Panc1 (cell line): ENCODE measurements around the gene CUL5. TPM values are rescaled to one million over a fixed set of nuclear protein-coding genes. Genes with fewer than 3 reads are reported as not detected.

Source experiments
- ATAC-seq: fragments of 200-7000 bp; cut with Tn5 transposase; 2 replicates; pipeline ENCODE4 v1.9.1; 2020; ENCODE audit warnings: mild to moderate bottlenecking, moderate library complexity
- BruUV-seq: library from RNA; stranded (reverse); fragments of 400-500 nt; replicated peaks from 2 replicates; lab custom pipeline; 2021; lab: Mats Ljungman, UMichigan
- CTCF ChIA-PET: fragments of 300-600 bp; sonication (Branson Sonifier 250); formaldehyde crosslinking; loops from one replicate; lab custom pipeline; 2022; ENCODE audit warnings: antibody characterized with exemption; lab: Charles Lee
- POLR2A ChIA-PET: fragments of 300-600 bp; sonication (Branson Sonifier 250); formaldehyde crosslinking; loops from one replicate; lab custom pipeline; 2022; ENCODE audit warnings: antibody characterized with exemption; lab: Charles Lee
- DNase-seq: peaks from one replicate; pipeline ENCODE4 v3.0.0-alpha.2; 2010; ENCODE audit warnings: low read depth, low spot score
- H3K27ac ChIP-seq: 2 replicates; pipeline ENCODE4 v1.5.1; 2011; ENCODE audit warnings: mild to moderate bottlenecking, low read length, inconsistent platforms
- H3K27me3 ChIP-seq: fragments of 200-500 bp; sonication (Bioruptor generic); 2 replicates; pipeline ENCODE4 v1.6.0; 2014; ENCODE audit warnings: low read length, inconsistent platforms; ENCODE audit not compliant: control insufficient read depth, insufficient read depth
- H3K36me3 ChIP-seq: fragments of 200-500 bp; sonication (Bioruptor generic); 2 replicates; pipeline ENCODE4 v1.5.1; 2014; ENCODE audit warnings: inconsistent platforms, mild to moderate bottlenecking, low read length, moderate library complexity; ENCODE audit not compliant: control insufficient read depth, insufficient read depth
- H3K4me1 ChIP-seq: 2 replicates; pipeline ENCODE4 v1.5.1; 2011; ENCODE audit warnings: inconsistent platforms, mild to moderate bottlenecking, low read length, moderate library complexity; ENCODE audit not compliant: control insufficient read depth, insufficient read depth
- H3K4me3 ChIP-seq, 2 experiments: 2 replicates each; pipeline ENCODE4 v1.5.1; 2011 to 2012; ENCODE audit warnings: low read depth in 2 of 2, low read length in 2 of 2, mild to moderate bottlenecking in 2 of 2, inconsistent platforms in 1 of 2, moderate library complexity in 1 of 2
- H3K9me3 ChIP-seq: fragments of 200-500 bp; sonication (Bioruptor generic); 2 replicates; pipeline ENCODE4 v1.5.1; 2014; ENCODE audit warnings: low read depth, mild to moderate bottlenecking, inconsistent platforms, low read length, moderate library complexity; ENCODE audit not compliant: control insufficient read depth, insufficient read depth
- CTCF ChIP-seq: fragments of 450-650 bp; IDR thresholded peaks from 2 replicates; pipeline ENCODE4 v1.5.1; 2017; ENCODE audit warnings: mild to moderate bottlenecking
- POLR2AphosphoS5 ChIP-seq: IDR thresholded peaks from 2 replicates; pipeline ENCODE4 v1.6.1; 2012; ENCODE audit warnings: mild to moderate bottlenecking, low read depth, low read length, moderate library complexity
- REST ChIP-seq, 2 experiments: IDR thresholded peaks; 2 replicates each; pipeline ENCODE4 v1.6.1; 2011 to 2012; ENCODE audit warnings: low read depth in 2 of 2, control low read depth in 1 of 2, low read length in 1 of 2, mild to moderate bottlenecking in 1 of 2, moderate library complexity in 1 of 2; ENCODE audit not compliant: insufficient read depth in 1 of 2
- SIN3A ChIP-seq: IDR thresholded peaks from 2 replicates; pipeline ENCODE4 v1.6.1; 2012; ENCODE audit warnings: low read depth, mild to moderate bottlenecking, low read length, moderate library complexity, borderline replicate concordance; ENCODE audit not compliant: insufficient read depth
- TCF7L2 ChIP-seq: IDR thresholded peaks from 2 replicates; pipeline ENCODE4 v1.6.1; 2011; ENCODE audit warnings: mild to moderate bottlenecking, low read depth, low read length, inconsistent platforms
- in situ Hi-C: cut with HindIII; loops from 2 replicates; pipeline ENCODE4 v1.10.0; 2016; ENCODE audit warnings: low sequenced_read_pairs, low pct_unique_long_range_greater_than_20kb
- intact Hi-C: fragments of 100-400 bp; cut with micrococcal nuclease; formaldehyde crosslinking; loops from one replicate; pipeline ENCODE4 v1.10.0; 2022; ENCODE audit not compliant: unreplicated experiment
- total RNA-seq: library from RNA; stranded (reverse); gene quantifications from one replicate; pipeline ENCODE4 v1.2.1, GENCODE V29; 2021; ENCODE audit not compliant: unreplicated experiment

Gene CUL5
- total RNA-seq, 1 experiment from 2014 or later: 56.5 TPM

- H3K4me1 ChIP-seq: no peaks in the 10 kb centered on the region
- BruUV-seq: no TSS peak
- H3K36me3 ChIP-seq: no peaks in the 10 kb centered on the region
- H3K4me3 ChIP-seq: no peak overlapping the region
- no peaks in the 10 kb centered on the region for H3K9me3 ChIP-seq
- ChIA-PET POLR2A (no interaction called here), CTCF (no interaction called here)
- no peaks in the 10 kb centered on the region for H3K27me3 ChIP-seq
- TF ChIP-seq REST (IDR thresholded peaks at IDR 0.05; ENCODE audit: insufficient read depth in 1 of 2, low read depth in 2 of 2, low read length in 1 of 2): no peak
- TF ChIP-seq TCF7L2: no peak
- TF ChIP-seq CTCF: no peak
- no peak for TF ChIP-seq POLR2AphosphoS5
- TF ChIP-seq SIN3A: no peak
- in situ Hi-C loops: no loop called here
- H3K27ac ChIP-seq: no peak overlapping the region
- intact Hi-C loops: no loop called here
- DNase-seq: no peak
- ATAC-seq: no peak
These were observed 16.8 kb upstream of the CUL5 start for GRCh38 chr11:107991868-107992414.

- intact Hi-C loops: no loop called here
- Histone ChIP-seq H3K4me3 (no peak overlapping the region), H3K4me1 (no peaks in the 10 kb centered on the region), H3K27ac (no peak overlapping the region), H3K27me3 (no peaks in the 10 kb centered on the region), H3K9me3 (no peaks in the 10 kb centered on the region), H3K36me3 (no peaks in the 10 kb centered on the region)
- ATAC-seq (no peak), DNase-seq (no peak)
- in situ Hi-C loops: no loop called here
- CTCF ChIA-PET: interaction anchor here (0.6 kb wide), 1 partner anchor 167 kb away, joined by 5 read pairs; no protein-coding TSS in a partner anchor
- BruUV-seq: no TSS peak
- TF ChIP-seq CTCF (no peak), POLR2AphosphoS5 (no peak), REST (IDR thresholded peaks at IDR 0.05; ENCODE audit: insufficient read depth in 1 of 2, low read depth in 2 of 2, low read length in 1 of 2) (no peak), TCF7L2 (no peak), SIN3A (no peak)
- POLR2A ChIA-PET: no interaction called here
These were observed 12.5 kb upstream of the CUL5 start for GRCh38 chr11:107996006-107996776.
